Muscle layer of colon (tissue), 2 donors: ENCODE measurements around the gene ERFE.
A peak's percentile ranks its signal among the peaks of the same experiment; 100 is the strongest.

Experiments
- H3K27ac ChIP-seq: one replicate; pipeline ENCODE4 v1.7.0; 2013; ENCODE audit warnings: low read depth, mild to moderate bottlenecking, low read length, moderate library complexity
- H3K27me3 ChIP-seq, 2 donors: one replicate each; pipeline ENCODE4 v1.7.0; 2013; ENCODE audit warnings: low read length in 2 of 2, mild to moderate bottlenecking in 2 of 2; ENCODE audit not compliant: insufficient read depth in 2 of 2, control insufficient read depth in 1 of 2
- H3K36me3 ChIP-seq: one replicate; pipeline ENCODE4 v1.7.0; 2013; ENCODE audit warnings: mild to moderate bottlenecking, low read length; ENCODE audit not compliant: insufficient read depth
- H3K4me1 ChIP-seq: one replicate; pipeline ENCODE4 v1.7.0; 2013; ENCODE audit warnings: mild to moderate bottlenecking, low read length; ENCODE audit not compliant: insufficient read depth
- H3K4me3 ChIP-seq, 2 donors: one replicate each; pipeline ENCODE4 v1.7.0; 2013; ENCODE audit warnings: low read length in 2 of 2, low read depth in 1 of 2, mild to moderate bottlenecking in 1 of 2, moderate library complexity in 1 of 2
- H3K9ac ChIP-seq: one replicate; pipeline ENCODE4 v1.7.0; 2013; ENCODE audit warnings: low read length
- H3K9me3 ChIP-seq: one replicate; pipeline ENCODE4 v1.7.0; 2013; ENCODE audit warnings: mild to moderate bottlenecking, low read length
- donor health status: abdominal sarcoma.
- donor health status: Adenocarcinoma of cecum.

The ERFE gene

DNA sequence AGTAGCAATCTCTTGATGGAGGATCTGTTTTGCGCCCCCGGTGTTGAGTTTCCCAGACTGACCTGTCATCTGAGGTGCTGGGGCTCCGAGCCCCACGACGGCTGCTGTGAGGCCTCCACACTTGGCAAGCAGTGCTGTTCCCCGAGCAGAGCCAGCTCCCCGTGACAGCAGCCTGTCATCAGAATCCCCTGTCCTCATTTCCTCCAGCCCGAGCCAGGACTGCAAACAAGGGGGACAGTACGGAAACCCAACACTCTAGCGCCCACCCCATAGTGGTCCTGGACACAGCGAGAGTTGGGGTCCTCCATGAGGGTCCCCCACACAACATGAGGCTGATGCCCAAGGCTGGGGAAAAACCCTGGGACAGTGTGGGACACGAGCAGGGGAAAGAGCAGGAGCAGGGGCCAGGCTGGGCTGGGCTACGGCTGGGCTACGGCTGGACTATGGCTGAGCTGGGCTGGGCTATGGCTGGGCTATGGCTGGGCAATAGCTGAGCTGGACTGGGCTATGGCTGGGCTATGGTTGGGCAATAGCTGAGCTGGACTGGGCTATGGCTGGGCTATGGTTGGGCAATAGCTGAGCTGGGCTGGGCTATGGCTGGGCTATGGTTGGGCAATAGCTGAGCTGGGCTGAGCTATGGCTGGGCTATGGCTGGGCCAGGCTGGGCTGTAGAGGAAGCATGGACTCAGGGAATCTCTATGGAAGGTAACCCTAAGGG lies 21.8 kb upstream of the ERFE start:
- Histone ChIP-seq H3K9me3 (no peaks in the 10 kb centered on the region), H3K4me3 (no peak overlapping the region), H3K27me3 (no peaks in the 10 kb centered on the region), H3K27ac (no peak overlapping the region), H3K36me3 (no peaks in the 10 kb centered on the region), H3K4me1 (peaks cover 15% of the 10 kb centered on the region), H3K9ac (no peak overlapping the region)

- H3K9ac ChIP-seq: no peak overlapping the region
- no peaks in the 10 kb centered on the region for H3K9me3 ChIP-seq
- no peaks in the 10 kb centered on the region for H3K27me3 ChIP-seq
- no peaks in the 10 kb centered on the region for H3K36me3 ChIP-seq
- peaks cover 15% of the 10 kb centered on the region for H3K4me1 ChIP-seq
- no peak overlapping the region for H3K27ac ChIP-seq
- peak overlapping the region in 1 of 2 donors; percentile 9 for H3K4me3 ChIP-seq
These were observed 20.9 kb upstream of the ERFE start for GRCh38 chr2:238137885-238138284.

GRCh38 chr2:238138331-238139195 lies 20.2 kb upstream of the ERFE start, which contains the start of gene KLHL30:
TSS of gene KLHL30 (plus strand) at chr2:238138668. CDS start at chr2:238140755, 2,087 bp downstream.
- Histone ChIP-seq H3K27me3 (no peaks in the 10 kb centered on the region), H3K9ac (no peak within 1 kb of the TSS), H3K36me3 (no peaks in the 10 kb centered on the region), H3K9me3 (no peaks in the 10 kb centered on the region), H3K4me3 (peak within 1 kb of the TSS in 1 of 2 donors; percentile 9), H3K27ac (no peak within 1 kb of the TSS), H3K4me1 (peaks cover 15% of the 10 kb centered on the region)

DNA sequence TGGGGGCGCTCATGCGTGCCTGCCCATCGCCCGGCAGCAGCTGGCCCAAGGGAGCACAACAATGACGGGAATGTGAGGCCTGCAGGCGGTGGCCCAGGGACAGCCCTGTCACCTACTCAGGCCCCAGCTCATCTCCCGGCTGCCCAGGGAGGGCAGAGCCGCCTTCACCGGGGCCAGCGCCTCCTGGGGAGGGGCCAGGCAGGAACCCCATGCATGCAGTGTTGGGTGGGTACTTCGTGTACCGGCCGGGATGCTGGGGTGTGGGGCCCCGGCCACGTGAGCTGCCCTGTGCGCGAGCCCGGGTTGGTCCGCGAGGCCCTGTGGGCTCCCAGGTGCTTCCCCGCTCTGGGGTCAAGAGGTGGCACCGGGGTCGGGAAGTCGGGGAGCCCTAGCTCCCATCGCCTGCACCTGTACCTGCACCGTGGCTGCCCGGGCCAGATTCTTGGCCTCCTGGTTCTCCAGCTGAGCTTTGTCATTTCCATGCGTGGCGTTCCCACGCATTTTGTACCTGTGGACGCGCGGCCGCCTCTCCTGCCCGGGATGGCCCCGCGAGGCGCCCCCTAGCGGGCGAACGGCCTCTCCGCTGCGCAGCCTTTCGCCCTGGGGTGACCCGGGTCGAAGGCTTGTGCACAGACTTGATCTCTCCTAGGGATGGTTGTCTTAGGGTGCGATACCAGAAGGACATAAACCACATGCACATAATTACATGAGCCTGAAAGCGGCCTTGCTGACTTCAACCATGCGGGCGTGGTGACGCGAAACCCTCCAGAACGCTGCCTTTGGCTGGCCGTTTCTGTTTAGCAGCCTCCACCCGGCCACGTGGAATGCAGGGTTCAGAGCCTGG lies 19.4 kb upstream of the ERFE start:
- Histone ChIP-seq H3K9ac (no peak overlapping the region), H3K9me3 (no peaks in the 10 kb centered on the region), H3K4me1 (peaks cover 15% of the 10 kb centered on the region), H3K36me3 (no peaks in the 10 kb centered on the region), H3K4me3 (peak overlapping the region in 1 of 2 donors; percentile 9), H3K27ac (no peak overlapping the region), H3K27me3 (no peaks in the 10 kb centered on the region)

GRCh38 chr2:238140040-238140439 lies 18.7 kb upstream of the ERFE start:
- H3K27me3 ChIP-seq: no peaks in the 10 kb centered on the region
- H3K27ac ChIP-seq: no peak overlapping the region
- no peaks in the 10 kb centered on the region for H3K36me3 ChIP-seq
- H3K4me1 ChIP-seq: peaks cover 15% of the 10 kb centered on the region
- no peak overlapping the region for H3K4me3 ChIP-seq
- no peaks in the 10 kb centered on the region for H3K9me3 ChIP-seq
- H3K9ac ChIP-seq: no peak overlapping the region

DNA sequence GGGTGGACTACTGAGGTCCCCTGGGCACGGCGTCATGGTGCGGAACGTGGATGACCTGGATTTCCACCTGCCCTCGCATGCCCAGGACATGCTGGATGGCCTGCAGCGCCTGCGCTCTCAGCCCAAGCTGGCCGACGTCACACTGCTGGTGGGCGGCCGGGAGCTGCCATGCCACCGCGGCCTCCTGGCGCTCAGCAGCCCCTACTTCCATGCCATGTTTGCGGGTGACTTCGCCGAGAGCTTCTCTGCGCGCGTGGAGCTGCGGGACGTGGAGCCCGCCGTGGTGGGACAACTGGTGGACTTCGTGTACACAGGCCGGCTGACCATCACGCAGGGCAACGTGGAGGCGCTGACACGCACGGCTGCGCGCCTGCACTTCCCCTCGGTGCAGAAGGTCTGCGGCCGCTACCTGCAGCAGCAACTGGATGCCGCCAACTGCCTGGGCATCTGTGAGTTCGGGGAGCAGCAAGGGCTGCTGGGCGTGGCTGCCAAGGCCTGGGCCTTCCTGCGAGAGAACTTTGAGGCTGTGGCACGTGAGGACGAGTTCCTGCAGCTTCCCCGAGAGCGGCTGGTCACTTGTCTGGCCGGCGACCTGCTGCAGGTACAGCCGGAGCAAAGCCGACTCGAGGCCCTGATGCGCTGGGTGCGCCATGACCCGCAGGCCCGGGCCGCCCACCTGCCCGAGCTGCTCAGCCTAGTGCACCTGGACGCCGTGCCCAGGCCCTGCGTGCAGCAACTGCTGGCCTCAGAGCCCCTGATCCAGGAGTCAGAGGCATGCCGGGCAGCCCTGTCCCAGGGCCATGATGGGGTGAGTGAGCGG lies 17.8 kb upstream of the ERFE start:
- Histone ChIP-seq H3K27me3 (no peaks in the 10 kb centered on the region), H3K9ac (no peak overlapping the region), H3K4me3 (no peak overlapping the region), H3K4me1 (peaks cover 15% of the 10 kb centered on the region), H3K9me3 (no peaks in the 10 kb centered on the region), H3K36me3 (no peaks in the 10 kb centered on the region), H3K27ac (no peak overlapping the region)

DNA sequence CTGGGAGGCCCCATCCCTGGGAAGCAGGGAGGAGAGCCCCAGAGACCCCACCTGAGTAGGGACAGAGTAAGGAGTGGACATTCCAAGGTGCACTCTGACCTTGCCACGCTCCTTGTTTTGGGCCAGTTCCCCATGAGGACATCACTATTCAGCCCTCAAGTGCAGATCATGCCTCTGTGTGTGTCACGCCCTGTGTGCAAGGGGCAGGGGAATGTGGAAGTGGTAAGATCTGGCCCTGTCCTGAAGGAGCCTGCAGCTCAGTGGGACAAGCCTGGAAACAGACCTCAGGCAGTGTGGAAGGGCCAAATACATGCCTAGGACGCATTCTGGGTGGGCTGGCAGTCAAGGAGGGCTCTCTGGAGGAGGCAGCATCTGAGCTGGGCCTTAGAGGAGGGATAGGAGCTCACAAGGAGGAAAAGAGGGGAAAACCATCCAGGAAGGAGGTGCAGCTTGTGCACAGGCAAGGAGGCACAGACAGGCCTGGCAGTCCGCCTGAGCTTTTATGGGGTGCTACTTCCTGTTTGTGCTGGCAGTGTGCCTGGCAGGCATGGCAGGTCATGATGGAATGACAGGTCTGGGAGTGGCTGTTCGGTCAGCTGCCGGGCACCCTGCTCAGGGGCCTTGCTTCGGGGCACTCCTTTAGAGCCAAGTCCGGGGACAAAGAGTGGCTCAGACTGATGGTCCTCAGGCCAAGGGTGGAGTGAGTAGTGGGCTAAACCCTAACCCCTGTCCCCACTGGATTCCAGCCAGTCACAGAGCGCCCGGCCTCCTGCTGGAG lies 17.0 kb upstream of the ERFE start:
- Histone ChIP-seq H3K4me3 (no peak overlapping the region), H3K9me3 (no peaks in the 10 kb centered on the region), H3K27ac (no peak overlapping the region), H3K9ac (no peak overlapping the region), H3K27me3 (no peaks in the 10 kb centered on the region), H3K36me3 (no peaks in the 10 kb centered on the region), H3K4me1 (peaks cover 15% of the 10 kb centered on the region)

DNA sequence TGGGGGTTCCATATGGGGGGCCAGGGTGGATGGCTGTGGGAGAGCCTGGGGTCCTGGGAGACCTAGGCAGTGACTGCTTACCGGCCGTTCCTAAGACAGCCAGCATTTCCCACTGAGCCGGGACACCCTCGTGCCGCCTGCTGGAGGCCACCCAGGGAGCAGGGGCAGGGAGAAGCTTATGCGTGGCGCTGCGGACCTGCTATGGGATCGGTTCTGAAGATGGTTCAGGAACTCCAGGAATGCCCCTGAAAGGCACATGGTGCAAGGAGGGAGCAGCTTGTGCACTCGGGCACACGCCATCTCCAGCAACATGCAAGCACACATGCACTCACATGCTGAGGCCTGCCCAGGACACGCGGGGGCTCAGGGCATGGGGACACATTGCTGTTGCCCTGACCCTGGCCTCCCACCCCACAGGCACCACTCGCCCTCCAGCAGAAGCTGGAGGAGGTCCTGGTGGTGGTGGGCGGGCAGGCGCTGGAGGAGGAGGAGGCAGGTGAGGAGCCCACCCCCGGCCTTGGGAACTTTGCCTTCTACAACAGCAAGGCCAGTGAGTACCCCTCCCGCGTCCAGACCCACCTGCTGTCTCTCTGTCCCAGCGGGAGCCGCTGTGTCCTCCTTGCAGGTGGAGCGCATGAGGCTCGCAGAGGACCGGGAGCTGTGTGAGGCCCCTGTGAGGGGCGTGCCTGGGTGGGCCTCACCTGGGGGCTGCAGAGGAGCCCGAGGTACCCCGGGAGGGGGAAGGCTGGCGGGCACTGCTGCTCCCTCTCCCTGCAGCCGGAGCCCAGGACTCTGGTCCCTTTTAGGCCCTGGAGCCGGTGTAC lies 16.2 kb upstream of the ERFE start:
- H3K36me3 ChIP-seq: no peaks in the 10 kb centered on the region
- no peak overlapping the region for H3K9ac ChIP-seq
- no peaks in the 10 kb centered on the region for H3K27me3 ChIP-seq
- H3K4me3 ChIP-seq: no peak overlapping the region
- H3K27ac ChIP-seq: no peak overlapping the region
- no peaks in the 10 kb centered on the region for H3K9me3 ChIP-seq
- peaks cover 14% of the 10 kb centered on the region for H3K4me1 ChIP-seq

GRCh38 chr2:238143239-238143951 lies 15.4 kb upstream of the ERFE start:
- no peaks in the 10 kb centered on the region for H3K27me3 ChIP-seq
- no peak overlapping the region for H3K9ac ChIP-seq
- no peaks in the 10 kb centered on the region for H3K9me3 ChIP-seq
- H3K4me1 ChIP-seq: peaks cover 6% of the 10 kb centered on the region
- H3K27ac ChIP-seq: no peak overlapping the region
- no peaks in the 10 kb centered on the region for H3K36me3 ChIP-seq
- H3K4me3 ChIP-seq: no peak overlapping the region
